ENCODE data around the gene WTIP. TPM values are rescaled to one million over a fixed set of nuclear protein-coding genes. Genes with fewer than 3 reads are reported as not detected.

WTIP gene
- total and polyA plus RNA-seq, 2 of the 13 experiments (the other 11 are each of a cell fraction or from before 2014, with no cell fraction given): 15.0 to 18.1 TPM

GRCh38 chr19:34458677-34459076 lies 22.9 kb upstream of the WTIP start:
- Histone ChIP-seq H3K27ac (ENCODE audit: extremely low read length, insufficient read depth, low read length) (no peak overlapping the region), H3K27me3 (ENCODE audit: control insufficient read depth in 1 of 2, insufficient read depth in 2 of 2, low read length in 2 of 2) (no peaks in the 10 kb centered on the region), H4K20me1 (ENCODE audit: insufficient read depth, low read length) (no peaks in the 10 kb centered on the region), H3K4me1 (ENCODE audit: insufficient read depth, low read length) (no peaks in the 10 kb centered on the region), H3K79me2 (ENCODE audit: insufficient read depth, low read length) (peaks cover 10% of the 10 kb centered on the region), H2AFZ (ENCODE audit: low read length) (no peak overlapping the region), H3K9ac (ENCODE audit: insufficient read depth, low read depth, low read length) (no peak overlapping the region), H3K4me2 (ENCODE audit: low read depth, low read length) (no peak overlapping the region), H3K4me3 (replicated peaks in 1 of 3; ENCODE audit: insufficient read depth in 1 of 3, low read depth in 2 of 3, low read length in 3 of 3) (no peak overlapping the region), H3K36me3 (replicated peaks in 1 of 2; ENCODE audit: control insufficient read depth in 1 of 2, insufficient read depth in 2 of 2, low read length in 2 of 2) (peaks cover 25 to 74% of the 10 kb centered on the region in 2 experiments), H3K9me3 (ENCODE audit: low read length) (no peaks in the 10 kb centered on the region)
- no TSS peak for BruUV-seq (replicated peaks)
- ATAC-seq: no peak
- CTCF ChIA-PET (ENCODE audit: low intra/inter-chr PET ratio, low total read pairs): no interaction called here
- no peak for TF ChIP-seq WIZ (CRISPR knock-in tag; IDR thresholded peaks at IDR 0.05)
- TF ChIP-seq, protein P1, sequence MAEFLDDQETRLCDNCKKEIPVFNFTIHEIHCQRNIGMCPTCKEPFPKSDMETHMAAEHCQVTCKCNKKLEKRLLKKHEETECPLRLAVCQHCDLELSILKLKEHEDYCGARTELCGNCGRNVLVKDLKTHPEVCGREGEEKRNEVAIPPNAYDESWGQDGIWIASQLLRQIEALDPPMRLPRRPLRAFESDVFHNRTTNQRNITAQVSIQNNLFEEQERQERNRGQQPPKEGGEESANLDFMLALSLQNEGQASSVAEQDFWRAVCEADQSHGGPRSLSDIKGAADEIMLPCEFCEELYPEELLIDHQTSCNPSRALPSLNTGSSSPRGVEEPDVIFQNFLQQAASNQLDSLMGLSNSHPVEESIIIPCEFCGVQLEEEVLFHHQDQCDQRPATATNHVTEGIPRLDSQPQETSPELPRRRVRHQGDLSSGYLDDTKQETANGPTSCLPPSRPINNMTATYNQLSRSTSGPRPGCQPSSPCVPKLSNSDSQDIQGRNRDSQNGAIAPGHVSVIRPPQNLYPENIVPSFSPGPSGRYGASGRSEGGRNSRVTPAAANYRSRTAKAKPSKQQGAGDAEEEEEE (CRISPR knock-in tag; IDR thresholded peaks at IDR 0.05; ENCODE audit: borderline replicate concordance): no peak
- TF ChIP-seq EEA1 (CRISPR knock-in tag; IDR thresholded peaks at IDR 0.05; ENCODE audit: borderline replicate concordance): no peak
- TF ChIP-seq MEIS1 (CRISPR knock-in tag; IDR thresholded peaks at IDR 0.05; ENCODE audit: borderline replicate concordance): no peak
- POLR2A ChIA-PET: no interaction called here
- in situ Hi-C loops (cut with HindIII; ENCODE audit: extremely low pct_ligation_motif_present, low pct_unique_long_range_greater_than_20kb): no loop called here
- no peak for FAIRE-seq
- DNase-seq (ENCODE audit: low spot score): no peak
- intact Hi-C loops (cut with micrococcal nuclease; ENCODE audit: unreplicated experiment): no loop called here
- 96% methylated on average over 5 of the region's 5 CpGs for WGBS (ENCODE audit: low lambda C conversion rate)

DNA sequence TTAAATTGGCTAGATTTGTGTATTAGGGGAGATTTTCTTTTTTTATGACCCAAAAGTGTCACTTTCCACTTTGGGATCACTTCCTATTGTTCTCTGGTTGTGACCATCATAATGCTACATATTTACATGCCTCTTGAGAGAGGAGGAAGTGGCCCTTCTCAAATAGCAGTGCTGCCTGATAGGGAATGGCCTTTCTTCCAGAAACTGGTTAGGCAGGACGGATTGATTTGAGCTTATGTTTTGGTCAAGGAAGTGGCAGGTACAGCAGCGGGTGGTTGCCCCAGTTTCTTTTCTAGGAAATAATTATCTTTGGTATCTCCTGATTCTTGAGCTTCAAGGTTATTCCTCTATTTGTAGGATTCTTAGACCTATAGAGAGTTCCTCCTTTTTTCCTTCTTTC lies 21.9 kb upstream of the WTIP start:
- intact Hi-C loops (cut with micrococcal nuclease; ENCODE audit: unreplicated experiment) (no loop called here), in situ Hi-C loops (cut with HindIII; ENCODE audit: extremely low pct_ligation_motif_present, low pct_unique_long_range_greater_than_20kb) (no loop called here)
- H3K79me2 ChIP-seq (ENCODE audit: insufficient read depth, low read length): peaks cover 10% of the 10 kb centered on the region
- no peak overlapping the region for H3K27ac ChIP-seq (ENCODE audit: extremely low read length, insufficient read depth, low read length)
- DNase-seq (ENCODE audit: low spot score) (no peak), ATAC-seq (no peak), FAIRE-seq (no peak)
- no TSS peak for BruUV-seq (replicated peaks)
- no peak overlapping the region for H2AFZ ChIP-seq (ENCODE audit: low read length)
- TF ChIP-seq KDM5B (CRISPR knock-in tag; IDR thresholded peaks at IDR 0.05; ENCODE audit: borderline replicate concordance) (no peak), FOXP1 (IDR thresholded peaks at IDR 0.05) (no peak), FOXP1 (CRISPR knock-in tag; IDR thresholded peaks at IDR 0.05) (no peak), ZNF207 (IDR thresholded peaks at IDR 0.05; ENCODE audit: borderline replicate concordance) (no peak), SMAD9 (CRISPR knock-in tag; IDR thresholded peaks at IDR 0.05) (no peak), ZBTB38 (CRISPR knock-in tag; IDR thresholded peaks at IDR 0.05) (no peak), CENPX (CRISPR knock-in tag; IDR thresholded peaks at IDR 0.05) (no peak), FOXK2 (IDR thresholded peaks at IDR 0.05) (no peak), TBP (CRISPR knock-in tag; IDR thresholded peaks at IDR 0.05) (no peak), SUZ12 (IDR thresholded peaks at IDR 0.05; ENCODE audit: low read depth, low read length) (no peak)
- H3K36me3 ChIP-seq (replicated peaks in 1 of 2; ENCODE audit: control insufficient read depth in 1 of 2, insufficient read depth in 2 of 2, low read length in 2 of 2): peaks cover 25 to 74% of the 10 kb centered on the region in 2 experiments
- POLR2A ChIA-PET: no interaction called here
- no peak overlapping the region for H3K9ac ChIP-seq (ENCODE audit: insufficient read depth, low read depth, low read length)
- no peaks in the 10 kb centered on the region for H3K27me3 ChIP-seq (ENCODE audit: control insufficient read depth in 1 of 2, insufficient read depth in 2 of 2, low read length in 2 of 2)
- no peaks in the 10 kb centered on the region for H4K20me1 ChIP-seq (ENCODE audit: insufficient read depth, low read length)
- no peaks in the 10 kb centered on the region for H3K9me3 ChIP-seq (ENCODE audit: low read length)
- no peaks in the 10 kb centered on the region for H3K4me1 ChIP-seq (ENCODE audit: insufficient read depth, low read length)
- 97% methylated on average over 2 of the region's 2 CpGs for WGBS (ENCODE audit: low lambda C conversion rate)
- no peak overlapping the region for H3K4me2 ChIP-seq (ENCODE audit: low read depth, low read length)
- CTCF ChIA-PET (ENCODE audit: low intra/inter-chr PET ratio, low total read pairs): no interaction called here
- H3K4me3 ChIP-seq (replicated peaks in 1 of 3; ENCODE audit: insufficient read depth in 1 of 3, low read depth in 2 of 3, low read length in 3 of 3): no peak overlapping the region
